HG03039 (cell line): ENCODE data around the gene METTL16.

Experiments
- ATAC-seq: cut with Tn5 transposase; IDR thresholded peaks from one replicate; pipeline ENCODE4 v1.9.1; 2021; ENCODE audit warnings: mild to moderate bottlenecking, moderate library complexity; ENCODE audit not compliant: unreplicated experiment

The METTL16 gene

GRCh38 chr17:2385240-2386210, 126.2 kb downstream of the METTL16 start:
- ATAC-seq: no peak

GRCh38 chr17:2384439-2385127, 127.1 kb downstream of the METTL16 start:
- ATAC-seq: no peak

GRCh38 chr17:2383628-2384167, 128.0 kb downstream of the METTL16 start:
- no peak for ATAC-seq

- no peak for ATAC-seq
These were observed 130.6 kb downstream of the METTL16 start for GRCh38 chr17:2380950-2381649.

GRCh38 chr17:2380226-2380922, 131.3 kb downstream of the METTL16 start:
- ATAC-seq: no peak

GRCh38 chr17:2379489-2380225, 132.0 kb downstream of the METTL16 start:
- ATAC-seq: no peak

- no peak for ATAC-seq
These were observed 132.8 kb downstream of the METTL16 start for GRCh38 chr17:2378905-2379304.

- no peak for ATAC-seq
These were observed 134.0 kb downstream of the METTL16 start for GRCh38 chr17:2377659-2378058.

- no peak for ATAC-seq
These were observed 135.6 kb downstream of the METTL16 start for GRCh38 chr17:2376107-2376506.

- ATAC-seq: no peak
These were observed 136.3 kb downstream of the METTL16 start for GRCh38 chr17:2375406-2375805.

- ATAC-seq: no peak
These were observed 137.0 kb downstream of the METTL16 start for GRCh38 chr17:2374549-2375285.

GRCh38 chr17:2373179-2373578, 138.5 kb downstream of the METTL16 start:
- no peak for ATAC-seq

GRCh38 chr17:2372681-2373080, 139.0 kb downstream of the METTL16 start:
- ATAC-seq: no peak

- ATAC-seq: no peak
These were observed 139.5 kb downstream of the METTL16 start for GRCh38 chr17:2372180-2372579.

- ATAC-seq: no peak
These were observed 140.2 kb downstream of the METTL16 start for GRCh38 chr17:2371183-2372130.

- ATAC-seq: no peak
These were observed 141.5 kb downstream of the METTL16 start for GRCh38 chr17:2370211-2370589.

- ATAC-seq: no peak
These were observed 142.0 kb downstream of the METTL16 start for GRCh38 chr17:2369551-2370210.

GRCh38 chr17:2369039-2369438, 142.6 kb downstream of the METTL16 start:
- no peak for ATAC-seq
